CD4-positive, alpha-beta T cell treated with Interleukin-21 for 1 hour (primary cell): ENCODE data around the gene ZNF598.
"Not testable (repeated sequence)": the region's sequence is repeated elsewhere in the genome, so short reads cannot be mapped to it uniquely, and the experiment has no call there.

Experiments
- DNase-seq: peaks from one replicate; pipeline ENCODE4 v3.0.0-alpha.2; 2020

Gene ZNF598

DNA sequence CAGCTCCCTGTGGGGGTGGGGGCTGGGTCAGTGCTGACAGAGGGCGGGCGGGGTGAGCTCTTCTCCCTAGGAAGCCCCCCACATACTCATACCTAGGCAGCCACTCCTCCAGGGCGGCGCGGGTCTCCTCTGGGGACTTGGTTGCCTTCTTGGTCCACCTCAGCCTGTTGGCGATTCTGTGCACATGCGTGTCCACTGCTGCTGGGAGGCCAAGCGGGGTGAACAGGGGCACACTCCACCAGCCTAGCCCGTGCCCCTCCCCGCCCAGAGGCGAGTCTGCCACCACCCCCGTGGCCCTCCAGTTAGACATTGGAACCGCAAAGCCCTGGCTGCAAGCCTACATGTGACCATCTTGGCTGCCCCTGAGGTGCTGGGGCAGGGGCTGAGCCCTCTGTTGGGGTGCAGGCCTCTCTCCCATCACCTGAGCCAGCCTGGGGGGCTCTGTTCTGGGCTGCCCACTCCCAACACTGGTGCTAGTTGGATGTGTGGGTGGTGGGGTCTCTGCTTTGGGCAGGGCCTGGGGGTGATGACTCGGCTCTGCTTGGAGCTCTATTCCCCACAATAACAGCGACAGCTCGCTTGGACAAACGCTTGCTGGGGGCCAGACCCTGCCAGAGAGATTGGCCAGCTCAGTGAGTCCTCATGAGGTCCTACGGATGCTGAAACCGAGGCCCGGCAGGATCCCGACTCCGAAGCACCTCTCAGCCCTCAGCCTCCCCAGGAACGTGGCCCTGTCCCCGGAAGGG, 30.6 kb upstream of the ZNF598 start:
- no peak for DNase-seq

DNA sequence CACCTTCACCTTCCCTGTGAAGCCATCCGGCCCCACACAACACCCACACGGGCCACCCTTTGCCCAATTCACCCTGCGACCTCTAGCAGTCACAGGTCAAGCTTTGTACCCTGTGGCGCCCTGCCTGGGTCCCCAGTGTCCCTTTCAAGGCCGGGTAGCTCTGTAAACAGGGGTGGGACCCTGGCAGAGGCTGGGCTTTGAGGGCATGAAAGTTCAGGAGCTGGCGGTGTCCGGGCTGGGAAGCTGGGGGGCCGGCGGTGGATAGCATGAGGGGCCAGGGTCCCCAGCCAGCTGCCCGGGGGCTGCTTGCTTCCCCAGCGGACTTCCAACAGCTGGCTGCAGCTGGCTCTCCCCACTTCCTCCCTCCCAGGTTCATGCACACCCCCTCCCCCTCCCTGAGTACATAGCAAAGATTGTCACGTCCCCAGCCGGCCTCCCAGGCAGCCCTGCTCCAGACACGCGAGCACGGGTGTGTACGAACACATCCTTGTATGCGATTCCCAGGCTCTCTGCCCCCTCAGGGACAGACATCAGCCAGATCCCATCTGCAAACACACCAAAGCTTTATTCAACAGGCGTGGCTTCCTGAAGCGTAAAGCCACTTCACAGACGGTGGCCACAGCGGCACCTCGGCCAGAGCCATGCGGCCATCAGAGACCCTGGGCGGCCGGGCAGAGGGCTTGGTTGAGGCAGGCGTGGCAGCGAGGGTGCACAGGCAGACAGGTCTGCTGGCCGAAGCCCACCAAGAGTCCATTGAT, 29.8 kb upstream of the ZNF598 start:
- no peak for DNase-seq

DNA sequence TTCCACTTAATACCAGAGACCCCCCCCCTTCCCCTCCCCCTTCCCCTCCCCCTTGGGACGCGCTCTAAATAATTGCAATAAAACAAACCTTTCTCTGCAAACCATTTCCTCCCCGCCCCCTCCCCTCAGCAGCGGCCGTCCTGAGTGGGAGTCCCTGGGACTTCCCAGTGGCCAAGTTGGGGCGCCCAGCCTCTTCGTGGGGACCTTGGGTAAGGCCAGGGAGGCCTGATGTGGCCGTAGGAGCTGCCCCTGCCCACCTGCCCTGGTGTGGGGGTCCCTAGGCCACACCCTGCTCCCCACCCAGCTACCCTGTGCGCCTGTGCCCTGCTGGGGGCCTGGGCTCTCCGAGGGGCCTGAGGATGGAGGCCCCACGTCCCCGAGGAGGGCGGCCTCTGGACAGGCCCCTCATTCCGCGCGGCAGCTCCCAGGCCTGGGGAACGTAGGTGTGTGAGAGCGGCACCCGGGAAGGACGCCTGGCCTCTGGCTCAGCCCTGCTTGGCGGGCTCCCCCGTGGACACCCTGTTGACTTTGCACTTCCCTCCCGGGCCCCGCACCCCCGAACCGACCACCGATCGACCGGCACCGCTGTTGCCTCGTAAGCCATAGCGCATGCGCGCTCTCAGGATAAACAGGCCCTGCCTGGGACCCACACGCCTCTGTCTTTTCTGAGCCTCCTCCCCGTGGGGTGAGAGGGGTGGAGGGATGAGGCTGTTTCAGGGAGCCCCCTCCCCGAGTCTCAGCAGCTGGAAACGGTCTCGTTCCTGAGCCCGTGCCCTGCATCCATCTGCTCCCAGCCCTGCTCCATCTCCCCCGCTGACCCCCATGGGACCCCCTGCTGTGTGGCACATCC, 29.0 kb upstream of the ZNF598 start:
- DNase-seq, result no peak

DNA sequence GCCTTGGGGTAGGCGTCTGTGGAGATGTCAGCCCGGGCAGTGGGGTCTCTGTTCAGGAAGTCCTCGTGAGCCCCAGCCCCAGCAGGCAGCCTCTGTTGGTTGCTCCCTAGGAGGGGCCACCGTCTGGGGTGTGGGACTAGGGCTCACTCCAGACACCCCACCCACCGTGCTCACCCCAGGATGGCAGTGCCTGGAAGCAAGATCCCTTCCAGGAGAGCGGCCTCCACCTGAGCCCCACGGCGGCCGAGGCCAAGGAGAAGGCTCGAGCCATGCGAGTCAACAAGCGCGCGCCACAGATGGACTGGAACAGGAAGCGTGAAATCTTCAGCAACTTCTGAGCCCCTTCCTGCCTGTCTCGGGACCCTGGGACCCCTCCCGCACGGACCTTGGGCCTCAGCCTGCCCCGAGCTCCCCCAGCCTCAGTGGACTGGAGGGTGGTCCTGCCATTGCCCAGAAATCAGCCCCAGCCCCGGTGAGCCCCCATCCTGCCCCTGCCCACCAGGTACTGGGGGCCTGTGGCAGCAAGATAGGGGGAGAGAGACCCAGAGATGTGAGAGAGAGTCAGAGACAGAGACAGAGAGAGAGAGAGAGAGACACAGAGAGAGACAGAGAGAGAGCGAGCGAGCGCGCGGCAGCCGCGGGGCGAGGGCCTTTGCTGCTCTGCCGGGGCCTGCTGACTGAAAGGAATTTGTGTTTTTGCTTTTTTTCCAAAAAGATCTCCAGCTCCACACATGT, 28.2 kb upstream of the ZNF598 start:
- DNase-seq, result no peak

DNA sequence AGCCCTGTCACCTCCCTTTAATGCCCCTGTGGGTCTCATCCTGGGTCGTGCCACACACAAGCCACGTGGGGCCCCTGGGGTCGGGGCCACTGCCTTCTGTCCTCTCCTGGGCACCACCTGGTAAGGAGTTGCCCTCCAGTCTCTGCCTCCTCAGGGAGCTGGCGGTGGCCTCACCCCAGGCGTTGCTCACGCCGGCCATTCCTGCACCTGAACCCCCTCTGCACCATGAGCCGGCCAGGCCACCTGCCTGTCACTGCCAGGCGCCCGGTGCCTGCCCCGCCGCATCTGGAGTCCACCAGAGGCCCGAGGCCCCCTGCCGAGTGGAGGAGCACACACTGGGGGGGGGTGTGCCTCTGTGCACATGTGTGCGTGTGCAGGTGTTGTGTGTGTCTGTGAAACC, 27.5 kb upstream of the ZNF598 start:
- DNase-seq, result no peak

DNA sequence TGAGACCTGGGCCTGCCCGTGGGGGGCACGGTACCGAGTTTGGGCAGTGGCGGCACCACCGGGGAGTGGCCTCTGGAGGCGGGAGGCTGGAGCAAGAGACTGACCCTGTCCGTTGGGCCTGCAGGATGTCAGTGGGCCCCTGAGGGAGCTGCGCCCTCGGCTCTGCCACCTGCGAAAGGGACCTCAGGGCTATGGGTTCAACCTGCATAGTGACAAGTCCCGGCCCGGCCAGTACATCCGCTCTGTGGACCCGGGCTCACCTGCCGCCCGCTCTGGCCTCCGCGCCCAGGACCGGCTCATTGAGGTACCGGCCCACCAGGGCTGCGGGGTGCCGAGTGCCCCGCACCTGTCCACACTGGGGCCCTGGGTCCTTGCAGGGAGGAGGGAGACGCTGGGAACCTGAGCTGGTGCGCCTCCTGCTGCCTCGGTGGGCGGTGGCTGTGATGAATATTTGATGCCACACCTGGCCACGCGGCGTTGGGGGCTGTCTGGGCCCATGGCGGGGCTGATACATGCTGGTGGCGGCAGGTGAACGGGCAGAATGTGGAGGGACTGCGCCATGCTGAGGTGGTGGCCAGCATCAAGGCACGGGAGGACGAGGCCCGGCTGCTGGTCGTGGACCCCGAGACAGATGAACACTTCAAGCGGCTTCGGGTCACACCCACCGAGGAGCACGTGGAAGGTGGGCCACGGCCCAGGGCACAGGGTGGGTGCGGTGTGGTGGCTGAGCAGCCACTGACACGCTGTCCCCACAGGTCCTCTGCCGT, 26.8 kb upstream of the ZNF598 start:
- no peak for DNase-seq

DNA sequence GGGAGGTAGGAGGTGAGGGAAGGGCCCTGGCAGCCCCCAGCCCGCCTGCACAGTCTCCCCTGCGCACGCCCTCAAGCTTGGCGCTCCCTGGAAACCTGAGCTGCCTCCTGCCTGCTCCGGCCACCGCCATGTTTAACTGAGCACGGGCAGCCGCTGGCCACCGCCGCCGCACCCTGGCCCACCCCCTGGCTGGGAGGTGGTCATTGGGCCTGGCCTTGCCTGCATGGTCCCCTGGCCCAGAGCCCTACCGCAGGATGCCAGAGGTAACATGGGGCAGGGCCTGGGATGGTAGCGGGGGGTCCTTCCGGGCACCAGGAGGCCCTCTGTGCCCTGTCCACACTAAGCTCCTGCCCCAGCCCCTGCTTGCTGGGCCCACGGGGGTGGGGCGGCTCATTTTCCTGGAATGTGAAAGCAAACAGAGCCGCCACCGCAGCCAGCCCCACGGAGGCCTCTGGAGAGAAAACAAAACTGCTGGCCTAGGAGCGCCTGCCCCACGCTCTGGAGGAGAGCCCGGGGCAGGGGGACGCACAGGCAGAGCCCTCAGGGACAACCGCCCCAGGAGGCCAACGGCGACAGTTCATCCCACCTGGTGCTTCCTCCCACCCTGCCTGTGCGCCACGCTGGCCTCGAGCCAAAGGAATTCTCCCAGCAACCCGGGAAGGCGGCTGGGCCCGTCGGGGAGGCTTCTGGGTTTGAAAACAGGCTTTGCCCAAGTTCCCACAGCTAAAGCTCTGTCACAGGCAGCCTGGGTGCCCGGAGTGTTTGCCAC, 26.0 kb upstream of the ZNF598 start:
- DNase-seq, result no peak

DNA sequence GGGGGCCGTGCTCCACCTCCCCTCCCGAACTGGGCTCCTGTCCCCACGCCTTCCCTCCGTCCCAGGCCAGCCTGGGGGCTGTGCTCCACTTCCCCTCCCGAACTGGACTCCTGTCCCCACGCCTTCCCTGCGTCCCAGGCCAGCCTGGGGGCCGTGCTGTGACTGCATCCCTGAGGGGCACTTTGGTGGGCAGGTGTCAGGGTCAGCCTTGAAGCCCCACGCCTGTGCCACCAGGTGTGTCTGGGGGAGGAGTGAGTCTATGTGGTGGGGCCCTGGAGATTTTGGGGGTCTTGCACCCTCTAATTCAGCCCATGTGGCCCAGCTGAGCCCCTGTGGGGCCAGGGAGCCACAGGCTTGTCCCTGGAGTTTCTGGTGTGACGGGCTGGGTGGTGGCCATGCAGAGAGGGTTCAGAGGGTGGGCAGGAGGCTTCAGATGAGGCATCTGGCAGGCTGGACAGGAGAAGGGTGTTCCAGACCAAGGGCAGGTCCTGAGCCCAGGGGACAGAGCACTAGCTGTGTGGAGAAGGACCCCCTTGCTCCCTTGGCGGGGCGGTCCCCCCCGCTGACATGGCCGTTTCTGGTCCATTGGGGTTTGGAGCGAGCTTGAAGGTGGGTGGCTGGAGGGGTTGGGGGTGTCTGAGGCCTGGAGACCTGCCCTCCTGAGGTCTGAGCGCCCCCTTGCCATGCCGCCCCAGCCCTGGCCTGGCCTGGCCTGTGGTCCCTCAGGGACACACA, 25.2 kb upstream of the ZNF598 start:
- no peak for DNase-seq

DNA sequence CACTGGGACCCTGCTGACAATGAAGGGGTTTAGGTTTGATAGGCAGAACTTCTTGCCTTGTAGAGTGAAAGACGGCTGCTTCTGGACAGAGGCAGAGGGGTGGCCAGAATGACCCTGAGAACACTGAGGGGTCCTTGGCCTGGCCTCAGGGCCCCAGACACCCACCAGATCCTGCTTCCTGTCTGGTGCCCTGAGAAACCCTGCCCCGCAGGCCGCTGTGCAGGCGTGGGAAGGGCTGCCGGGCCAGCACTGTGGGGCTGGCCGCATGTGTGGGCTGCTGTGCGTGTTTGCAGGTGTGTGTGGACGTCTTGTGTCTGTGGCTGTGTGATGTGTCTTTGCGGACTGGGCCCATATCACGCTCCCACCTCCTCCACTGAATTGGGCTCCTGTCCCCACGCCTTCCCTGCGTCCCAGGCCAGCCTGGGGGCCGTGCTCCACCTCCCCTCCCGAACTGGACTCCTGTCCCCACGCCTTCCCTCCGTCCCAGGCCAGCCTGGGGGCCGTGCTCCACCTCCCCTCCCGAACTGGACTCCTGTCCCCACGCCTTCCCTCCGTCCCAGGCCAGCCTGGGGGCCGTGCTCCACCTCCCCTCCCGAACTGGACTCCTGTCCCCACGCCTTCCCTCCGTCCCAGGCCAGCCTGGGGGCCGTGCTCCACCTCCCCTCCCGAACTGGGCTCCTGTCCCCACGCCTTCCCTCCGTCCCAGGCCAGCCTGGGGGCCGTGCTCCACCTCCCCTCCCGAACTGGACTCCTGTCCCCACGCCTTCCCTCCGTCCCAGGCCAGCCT, 24.5 kb upstream of the ZNF598 start:
- DNase-seq, result not testable (repeated sequence)

DNA sequence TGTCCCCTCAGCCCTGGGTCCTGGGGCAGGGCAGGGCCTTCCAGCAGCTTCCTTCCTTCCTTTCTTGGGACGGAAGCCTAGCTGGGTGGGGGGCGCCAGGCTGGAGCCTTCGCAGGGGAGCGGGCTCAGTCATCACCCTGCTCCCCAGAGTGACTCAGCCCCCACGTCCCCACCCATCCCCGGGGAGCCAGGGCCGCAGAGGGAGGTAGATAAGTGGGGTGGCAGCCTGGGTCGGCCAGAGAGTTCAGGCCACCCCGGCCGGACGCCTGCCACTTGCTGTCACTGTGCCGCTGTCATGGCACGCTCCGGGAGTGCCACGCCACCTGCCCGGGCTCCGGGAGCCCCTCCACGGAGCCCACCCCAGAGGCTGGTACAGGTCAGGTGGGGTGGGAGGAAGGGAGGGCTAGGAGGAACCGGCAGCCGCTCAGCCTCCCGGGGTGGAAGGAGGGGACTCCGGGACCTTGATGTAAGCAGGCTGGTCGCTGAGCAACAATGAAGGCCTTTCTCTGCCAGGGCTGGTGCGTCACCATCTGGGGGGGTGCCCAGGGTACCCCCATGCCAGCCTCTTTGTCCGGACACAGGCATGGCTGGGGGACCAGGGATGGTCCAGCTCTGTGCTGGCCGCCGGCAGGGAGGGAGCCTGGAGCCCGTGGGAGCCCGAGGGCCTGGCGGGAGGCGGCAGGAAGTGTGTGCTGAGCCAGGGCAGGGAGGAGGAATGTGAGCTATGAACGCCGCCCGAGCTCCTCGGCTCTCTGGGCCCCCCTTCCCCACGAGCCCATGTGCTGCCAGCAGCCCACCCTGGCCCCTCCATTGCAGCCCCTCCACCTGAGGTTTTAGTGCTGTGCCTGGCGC, 23.7 kb upstream of the ZNF598 start:
- DNase-seq, result no peak

DNA sequence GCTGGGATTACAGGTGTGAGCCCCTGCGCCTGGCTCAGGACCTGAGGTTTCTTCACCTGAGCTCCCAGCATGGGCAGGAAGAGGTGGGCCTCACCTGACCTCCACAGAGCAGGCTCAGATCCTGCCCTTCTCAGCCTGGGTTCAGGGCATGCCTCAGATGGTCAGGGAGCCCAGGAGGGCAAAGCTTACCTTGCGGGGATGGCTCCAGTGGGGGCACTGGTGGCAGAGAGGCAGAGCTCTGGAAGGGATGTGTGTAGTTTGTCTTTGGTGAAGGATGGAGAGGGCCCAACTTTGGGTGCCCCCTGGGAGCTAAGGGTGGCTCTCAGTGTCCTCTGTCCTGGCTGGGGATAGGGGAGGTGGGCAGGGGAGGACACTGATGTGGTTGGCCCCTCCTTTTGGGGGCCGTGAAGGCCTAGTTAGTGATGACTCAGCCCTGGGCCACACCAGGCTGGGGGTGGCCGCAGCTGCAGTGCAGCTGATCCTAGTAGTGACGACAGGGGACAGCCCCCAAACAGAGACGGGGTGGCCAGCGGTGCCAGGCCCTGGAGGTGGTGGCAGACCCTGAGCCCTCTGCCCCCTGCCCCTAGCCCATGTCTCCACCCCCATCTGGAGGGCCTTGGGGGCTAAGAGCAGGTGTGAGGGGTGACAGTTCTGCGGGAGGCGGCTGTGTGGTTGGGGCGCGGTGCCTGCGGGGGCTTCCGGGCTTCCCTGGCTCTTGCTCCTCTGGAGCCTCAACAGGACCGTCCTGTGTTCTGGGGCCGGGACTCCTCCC, 22.9 kb upstream of the ZNF598 start:
- no peak for DNase-seq

DNA sequence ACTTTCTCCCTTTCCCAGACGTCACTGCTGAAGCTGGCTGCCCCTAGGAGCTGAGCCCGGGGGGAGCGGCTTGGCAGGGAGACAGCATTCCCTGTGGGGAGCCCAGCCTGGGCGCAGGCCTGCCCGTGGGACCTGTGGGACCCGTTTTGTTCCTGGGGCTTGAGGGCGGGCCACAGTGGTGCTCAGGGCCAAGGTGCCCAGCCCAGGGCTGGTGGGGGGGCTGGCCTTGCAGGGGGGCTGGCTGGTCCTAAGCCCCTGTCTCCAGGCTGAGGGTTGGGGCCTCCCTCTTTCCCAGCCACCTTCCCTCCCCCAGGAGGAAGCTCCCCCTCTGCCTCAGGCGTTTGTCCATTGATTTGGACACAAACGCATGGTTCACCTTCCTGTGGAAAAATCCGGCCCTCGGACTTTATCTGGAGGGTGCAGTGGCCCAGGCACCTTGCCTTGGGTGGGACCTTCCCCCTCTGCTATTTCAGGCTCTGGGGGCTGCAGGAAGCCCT, 21.5 kb upstream of the ZNF598 start:
- DNase-seq, result no peak

DNA sequence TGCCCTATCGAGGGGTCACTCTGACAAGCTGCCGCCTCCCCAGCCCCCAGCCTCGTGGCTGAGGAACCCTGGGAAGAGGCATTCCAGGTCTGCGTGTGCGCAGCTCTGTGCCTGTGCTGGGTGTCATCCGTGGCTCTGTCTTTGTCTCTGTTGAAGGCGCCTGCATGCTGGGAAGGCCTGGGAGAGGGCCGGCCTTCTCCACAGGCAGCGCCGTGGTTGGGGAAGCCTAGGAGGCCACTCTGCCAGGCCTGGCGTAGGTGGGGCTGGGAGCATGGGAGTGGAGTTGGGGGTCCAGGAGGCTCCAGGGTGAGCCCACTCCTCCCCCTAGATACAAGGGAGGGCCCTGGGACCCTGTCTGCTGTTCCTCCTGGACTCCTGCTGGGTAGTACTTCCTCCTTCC, 20.4 kb upstream of the ZNF598 start:
- DNase-seq, result no peak

DNA sequence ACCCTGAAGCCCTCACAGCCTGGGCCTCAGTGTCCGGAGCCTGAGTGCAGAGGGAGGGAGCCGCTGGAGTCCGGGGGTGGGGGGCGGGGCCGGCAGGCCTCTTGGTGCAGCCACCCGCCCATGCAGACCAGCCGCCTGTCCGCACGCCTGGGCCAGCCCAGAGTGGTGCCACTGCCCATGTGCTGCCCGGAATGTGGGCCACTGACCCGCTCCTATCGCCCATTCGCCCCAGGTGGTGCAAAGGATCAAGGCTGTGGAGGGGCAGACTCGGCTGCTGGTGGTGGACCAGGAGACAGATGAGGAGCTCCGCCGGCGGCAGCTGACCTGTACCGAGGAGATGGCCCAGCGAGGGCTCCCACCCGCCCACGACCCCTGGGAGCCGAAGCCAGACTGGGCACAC, 19.7 kb upstream of the ZNF598 start:
- no peak for DNase-seq

DNA sequence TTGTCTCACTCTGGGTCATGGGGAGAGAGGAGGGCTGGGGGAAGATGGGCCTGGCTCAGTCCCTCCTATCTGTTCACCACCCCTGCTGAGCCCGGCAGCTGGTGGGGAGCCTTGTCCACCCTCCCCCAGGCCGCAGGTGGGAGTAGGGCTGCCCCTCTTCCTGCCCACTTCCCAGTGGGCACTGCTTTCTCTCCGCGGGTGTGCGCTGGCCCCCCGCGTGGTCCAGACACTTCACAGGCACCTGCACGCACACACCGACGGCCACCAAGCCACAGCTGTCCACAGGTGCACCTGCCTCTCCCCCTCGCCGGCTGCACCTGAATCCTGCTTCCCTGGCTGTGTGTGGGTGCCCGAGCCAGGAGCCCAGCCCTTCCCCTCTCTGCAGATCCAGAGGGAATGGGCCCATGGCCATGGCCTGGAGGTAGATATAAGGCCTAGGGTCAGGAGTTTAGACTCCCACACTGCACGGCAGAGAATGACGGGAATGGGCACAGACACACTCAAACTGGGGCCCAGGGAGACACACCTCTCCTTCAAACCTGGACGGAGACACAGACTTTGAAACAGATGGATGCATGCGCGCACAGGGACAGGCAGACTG, 19.1 kb upstream of the ZNF598 start:
- no peak for DNase-seq

DNA sequence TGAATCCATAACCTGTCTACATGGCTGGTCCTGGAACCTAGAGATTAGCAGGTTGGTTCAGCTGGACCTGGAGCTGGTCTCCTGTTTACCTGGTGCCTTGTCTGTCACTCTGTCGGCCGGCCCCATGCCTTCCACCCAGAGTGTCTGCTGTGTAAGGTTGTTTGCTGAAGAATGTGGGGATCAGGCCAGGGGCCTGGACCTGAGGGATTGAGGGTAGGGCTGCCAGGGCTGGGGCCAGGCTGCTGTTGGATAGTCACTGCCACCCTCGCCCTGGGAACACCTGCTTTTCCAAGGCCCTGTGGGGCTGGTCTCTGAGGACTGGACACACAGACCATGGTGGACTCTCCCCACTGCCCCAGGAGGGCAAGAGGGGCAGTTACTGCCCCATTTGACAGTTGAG, 18.5 kb upstream of the ZNF598 start:
- DNase-seq, result no peak
